ENCODE data around the gene ATP8B4.

DNA sequence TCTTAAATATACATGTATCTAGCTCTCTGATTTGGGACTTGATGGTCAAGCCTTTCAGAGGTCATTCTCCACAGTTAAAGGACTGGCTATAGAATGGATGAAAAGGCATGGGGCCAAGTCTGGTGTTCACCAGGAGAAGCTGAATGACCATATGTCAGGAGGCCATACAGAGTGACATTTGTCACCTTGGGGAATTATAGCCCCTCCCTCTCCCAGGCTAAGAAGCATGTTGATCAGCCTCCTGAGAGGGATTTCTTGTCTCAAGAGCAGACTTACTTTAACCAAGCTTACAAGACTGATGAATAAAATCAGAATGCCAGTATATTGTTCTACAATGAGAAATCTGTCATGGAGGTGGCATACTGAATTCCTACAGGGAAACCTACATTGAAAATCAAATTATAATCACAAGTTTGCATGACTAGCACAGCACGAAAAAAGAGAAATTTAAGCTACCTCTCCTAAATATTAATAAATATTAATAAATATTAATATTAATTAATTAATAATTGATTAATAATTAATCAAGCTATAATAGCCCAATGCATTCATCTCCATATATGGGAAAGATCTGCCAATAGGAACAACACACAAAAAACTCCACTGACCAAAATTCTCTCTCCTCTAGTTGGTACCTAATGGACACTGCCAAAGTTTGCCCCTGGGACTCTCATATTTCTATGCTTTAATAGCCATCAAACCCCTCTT lies 47.3 kb downstream of the ATP8B4 start:
- TF ChIP-seq TAF1 (IDR thresholded peaks at IDR 0.05; ENCODE audit: low read depth): no peak
- TF ChIP-seq ZBTB7A (IDR thresholded peaks at IDR 0.05; ENCODE audit: low read depth): no peak
- no peak for TF ChIP-seq RAD21 (IDR thresholded peaks at IDR 0.05; ENCODE audit: low read depth)

All from Ishikawa (cell line).